Activated T-cell treated with anti-CD3 and anti-CD28 coated beads, Interleukin-2, amount 50 U/mL, for 4 hours (primary cell): ENCODE data around the gene PYGB. TPM values are rescaled to one million over a fixed set of nuclear protein-coding genes. Genes with fewer than 3 reads are reported as not detected.

Experiments
- ATAC-seq, 2 donors: fragments of 200-7000 bp; cut with Tn5 transposase; one replicate each; pipeline ENCODE4 v1.10.0; 2021
- DNase-seq: peaks from one replicate; pipeline ENCODE4 v3.0.0-alpha.2; 2020
- H3K27me3 Mint-ChIP-seq: one replicate; pipeline ENCODE4 v1.8.0; 2021; ENCODE audit warnings: low read depth, mixed read lengths
- H3K36me3 Mint-ChIP-seq: one replicate; pipeline ENCODE4 v1.8.0; 2022; ENCODE audit warnings: mixed read lengths; ENCODE audit not compliant: insufficient read depth
- H3K4me1 Mint-ChIP-seq: one replicate; pipeline ENCODE4 v1.8.0; 2021; ENCODE audit warnings: low read depth, mixed read lengths
- H3K4me3 Mint-ChIP-seq: one replicate; pipeline ENCODE4 v1.8.0; 2021; ENCODE audit warnings: mild to moderate bottlenecking, moderate library complexity, mixed read lengths
- H3K9me3 Mint-ChIP-seq: one replicate; pipeline ENCODE4 v1.8.0; 2021; ENCODE audit warnings: mixed read lengths
- total RNA-seq, 3 donors: library from RNA; stranded (reverse); gene quantifications; one replicate each; pipeline ENCODE4 v1.2.1, GENCODE V29; 2021

PYGB gene
- total RNA-seq, 3 donors from 2014 or later, result 32.5 to 37.6 (median 34.6) TPM

- ATAC-seq (no peak), DNase-seq (no peak)
- Mint-ChIP-seq H3K9me3 (no peaks in the 10 kb centered on the region), H3K36me3 (peaks cover 7% of the 10 kb centered on the region), H3K4me1 (peaks cover 35% of the 10 kb centered on the region), H3K27me3 (no peaks in the 10 kb centered on the region), H3K4me3 (no peak overlapping the region)
These were observed 98.5 kb downstream of the PYGB start for GRCh38 chr20:25346349-25346748.

Other genes with a start within 250 kb of the PYGB start
- gene ACSS1, start 189.9 kb upstream of the PYGB start, total RNA-seq, result 1 to 10 TPM; 5.4 to 8.8 (median 8.0) TPM
- gene VSX1, start 165.9 kb upstream of the PYGB start, total RNA-seq, result not detected
- gene ENTPD6, start 52.4 kb upstream of the PYGB start, total RNA-seq, result 10 to 100 TPM; 43.4 to 51.2 (median 47.1) TPM
- gene ABHD12, start 142.8 kb downstream of the PYGB start, total RNA-seq, result 10 to 100 TPM; 21.9 to 22.6 (median 22.3) TPM
- gene GINS1, start 159.6 kb downstream of the PYGB start, total RNA-seq, result 10 to 100 TPM; 15.3 to 25.4 (median 18.3) TPM